ENCODE results near the gene TBC1D3B.

TBC1D3B gene

GRCh38 chr17:36142806-36143205 is 33.6 kb downstream of the TBC1D3B start:
- H3K27me3 ChIP-seq (ENCODE audit: insufficient read depth, low read depth, severe bottlenecking), result no peaks in the 10 kb centered on the region
- no peak overlapping the region for H3K27ac ChIP-seq
- no peak for TF ChIP-seq CTCF (IDR thresholded peaks at IDR 0.05; ENCODE audit: low read depth, low read length)
- H3K36me3 ChIP-seq, result no peaks in the 10 kb centered on the region
- no peak for DNase-seq
- H3K9me3 ChIP-seq (ENCODE audit: severe bottlenecking), result no peaks in the 10 kb centered on the region
- H3K4me3 ChIP-seq (ENCODE audit: low read depth, low read length), result no peak overlapping the region

- TF ChIP-seq CTCF (IDR thresholded peaks at IDR 0.05; ENCODE audit: low read depth, low read length), result no peak
- H3K27me3 ChIP-seq (ENCODE audit: insufficient read depth, low read depth, severe bottlenecking), result no peaks in the 10 kb centered on the region
Measured at GRCh38 chr17:36142235-36142634, 34.2 kb downstream of the TBC1D3B start.

GRCh38 chr17:36136439-36136838 is 40.0 kb downstream of the TBC1D3B start:
- no peak for TF ChIP-seq CTCF (IDR thresholded peaks at IDR 0.05; ENCODE audit: low read depth, low read length)
- no peak for DNase-seq
- no peaks in the 10 kb centered on the region for H3K36me3 ChIP-seq

More at GRCh38 chr17:36142235-36142634, 34.2 kb downstream of the TBC1D3B start:
- H3K36me3 ChIP-seq, result no peaks in the 10 kb centered on the region
- no peak overlapping the region for H3K4me3 ChIP-seq (ENCODE audit: low read depth, low read length)
- no peak overlapping the region for H3K27ac ChIP-seq
- H3K9me3 ChIP-seq (ENCODE audit: severe bottlenecking), result no peaks in the 10 kb centered on the region
- DNase-seq, result no peak

GRCh38 chr17:36136036-36136435 is 40.4 kb downstream of the TBC1D3B start:
- no peak for DNase-seq
- TF ChIP-seq CTCF (IDR thresholded peaks at IDR 0.05; ENCODE audit: low read depth, low read length), result no peak
- H3K27ac ChIP-seq, result no peak overlapping the region
- H3K36me3 ChIP-seq, result no peaks in the 10 kb centered on the region
- H3K4me3 ChIP-seq (ENCODE audit: low read depth, low read length), result no peak overlapping the region
- no peaks in the 10 kb centered on the region for H3K9me3 ChIP-seq (ENCODE audit: severe bottlenecking)
- H3K27me3 ChIP-seq (ENCODE audit: insufficient read depth, low read depth, severe bottlenecking), result no peaks in the 10 kb centered on the region

More at GRCh38 chr17:36136439-36136838, 40.0 kb downstream of the TBC1D3B start:
- Histone ChIP-seq H3K27me3 (ENCODE audit: insufficient read depth, low read depth, severe bottlenecking) (no peaks in the 10 kb centered on the region), H3K4me3 (ENCODE audit: low read depth, low read length) (no peak overlapping the region), H3K9me3 (ENCODE audit: severe bottlenecking) (no peaks in the 10 kb centered on the region), H3K27ac (no peak overlapping the region)

GRCh38 chr17:36135465-36135864 is 41.0 kb downstream of the TBC1D3B start:
- no peak for DNase-seq
- no peaks in the 10 kb centered on the region for H3K9me3 ChIP-seq (ENCODE audit: severe bottlenecking)

More at GRCh38 chr17:36135465-36135864, 41.0 kb downstream of the TBC1D3B start:
- no peak for TF ChIP-seq CTCF (IDR thresholded peaks at IDR 0.05; ENCODE audit: low read depth, low read length)
- no peak overlapping the region for H3K4me3 ChIP-seq (ENCODE audit: low read depth, low read length)
- H3K27me3 ChIP-seq (ENCODE audit: insufficient read depth, low read depth, severe bottlenecking), result no peaks in the 10 kb centered on the region
- H3K36me3 ChIP-seq, result no peaks in the 10 kb centered on the region
- H3K27ac ChIP-seq, result no peak overlapping the region

Data from WERI-Rb-1 (cell line).